Measurements from ENCODE around the gene CACNG1. TPM values are rescaled to one million over a fixed set of nuclear protein-coding genes. Genes with fewer than 3 reads are reported as not detected.

The CACNG1 gene, protein sequence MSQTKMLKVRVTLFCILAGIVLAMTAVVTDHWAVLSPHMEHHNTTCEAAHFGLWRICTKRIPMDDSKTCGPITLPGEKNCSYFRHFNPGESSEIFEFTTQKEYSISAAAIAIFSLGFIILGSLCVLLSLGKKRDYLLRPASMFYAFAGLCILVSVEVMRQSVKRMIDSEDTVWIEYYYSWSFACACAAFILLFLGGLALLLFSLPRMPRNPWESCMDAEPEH
- not detected in 2 replicates for total RNA-seq
- polyA plus RNA-seq: not detected in 2 replicates

DNA sequence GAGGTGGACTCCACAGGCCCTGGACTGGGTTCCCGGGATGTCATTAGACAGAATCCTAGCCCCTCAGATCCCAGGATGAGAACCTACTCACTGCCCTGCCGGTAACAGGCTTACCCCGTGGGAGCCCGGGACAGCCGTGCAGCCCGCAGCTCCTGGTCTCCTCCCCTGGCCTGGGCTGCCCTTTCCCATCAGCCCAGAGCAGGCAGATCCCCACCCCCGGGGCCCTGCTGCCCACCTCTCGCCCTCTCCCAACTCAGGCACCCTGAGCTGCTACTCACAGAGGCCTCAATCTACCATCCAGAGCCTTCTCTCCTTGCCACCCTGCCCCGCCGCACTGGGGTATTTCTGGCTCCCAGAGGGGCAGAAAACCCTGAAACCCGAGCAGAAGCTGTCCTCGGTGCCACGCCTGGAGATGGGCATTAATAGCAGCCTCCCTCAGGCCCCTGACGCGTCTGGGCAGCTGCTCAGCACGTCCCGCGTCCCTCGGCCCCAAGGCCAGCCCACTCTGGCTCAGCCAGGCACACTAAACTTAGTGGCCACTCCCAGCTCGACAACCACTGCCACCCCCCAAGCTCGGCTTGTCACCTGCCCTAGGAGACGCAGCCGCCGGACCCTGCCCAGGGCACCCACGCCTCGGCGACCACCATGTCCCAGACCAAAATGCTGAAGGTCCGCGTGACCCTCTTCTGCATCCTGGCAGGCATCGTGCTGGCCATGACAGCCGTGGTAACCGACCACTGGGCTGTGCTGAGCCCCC, at the start of gene CACNG1:
Gene CACNG1 (plus strand): TSS at position 539 of the 757 bp plus-strand sequence. CDS start 107 bp downstream, at position 646.
- WGBS (ENCODE audit: low lambda C conversion rate, missing lambda C conversion rate): 92% methylated on average over 30 of the region's 32 CpGs
- Histone ChIP-seq H3K27ac (no peak within 1 kb of the TSS), H3K27me3 (no peaks in the 10 kb centered on the region), H4K20me1 (ENCODE audit: insufficient read depth, poor library complexity, severe bottlenecking) (no peaks in the 10 kb centered on the region), H2AFZ (no peak within 1 kb of the TSS), H3K36me3 (replicated peaks; ENCODE audit: insufficient read depth, low read depth) (no peaks in the 10 kb centered on the region), H3K4me1 (ENCODE audit: insufficient read depth) (no peaks in the 10 kb centered on the region), H3K9me3 (ENCODE audit: low read depth) (peaks cover 9% of the 10 kb centered on the region), H3K4me2 (no peak within 1 kb of the TSS), H3K9me2 (replicated peaks; ENCODE audit: insufficient read depth) (no peaks in the 10 kb centered on the region), H3K4me3 (no peak within 1 kb of the TSS), H3K79me2 (no peaks in the 10 kb centered on the region)
- no peak for DNase-seq (ENCODE audit: low spot score)
- TF ChIP-seq EZH2phosphoT487 (IDR thresholded peaks at IDR 0.05; ENCODE audit: low read depth, severe bottlenecking, unreplicated experiment) (no peak), EZH2 (IDR thresholded peaks at IDR 0.05; ENCODE audit: borderline replicate concordance) (no peak)
- TF ChIP-seq, protein P1, sequence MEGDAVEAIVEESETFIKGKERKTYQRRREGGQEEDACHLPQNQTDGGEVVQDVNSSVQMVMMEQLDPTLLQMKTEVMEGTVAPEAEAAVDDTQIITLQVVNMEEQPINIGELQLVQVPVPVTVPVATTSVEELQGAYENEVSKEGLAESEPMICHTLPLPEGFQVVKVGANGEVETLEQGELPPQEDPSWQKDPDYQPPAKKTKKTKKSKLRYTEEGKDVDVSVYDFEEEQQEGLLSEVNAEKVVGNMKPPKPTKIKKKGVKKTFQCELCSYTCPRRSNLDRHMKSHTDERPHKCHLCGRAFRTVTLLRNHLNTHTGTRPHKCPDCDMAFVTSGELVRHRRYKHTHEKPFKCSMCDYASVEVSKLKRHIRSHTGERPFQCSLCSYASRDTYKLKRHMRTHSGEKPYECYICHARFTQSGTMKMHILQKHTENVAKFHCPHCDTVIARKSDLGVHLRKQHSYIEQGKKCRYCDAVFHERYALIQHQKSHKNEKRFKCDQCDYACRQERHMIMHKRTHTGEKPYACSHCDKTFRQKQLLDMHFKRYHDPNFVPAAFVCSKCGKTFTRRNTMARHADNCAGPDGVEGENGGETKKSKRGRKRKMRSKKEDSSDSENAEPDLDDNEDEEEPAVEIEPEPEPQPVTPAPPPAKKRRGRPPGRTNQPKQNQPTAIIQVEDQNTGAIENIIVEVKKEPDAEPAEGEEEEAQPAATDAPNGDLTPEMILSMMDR (IDR thresholded peaks at IDR 0.05; ENCODE audit: poor library complexity): no peak

DNA sequence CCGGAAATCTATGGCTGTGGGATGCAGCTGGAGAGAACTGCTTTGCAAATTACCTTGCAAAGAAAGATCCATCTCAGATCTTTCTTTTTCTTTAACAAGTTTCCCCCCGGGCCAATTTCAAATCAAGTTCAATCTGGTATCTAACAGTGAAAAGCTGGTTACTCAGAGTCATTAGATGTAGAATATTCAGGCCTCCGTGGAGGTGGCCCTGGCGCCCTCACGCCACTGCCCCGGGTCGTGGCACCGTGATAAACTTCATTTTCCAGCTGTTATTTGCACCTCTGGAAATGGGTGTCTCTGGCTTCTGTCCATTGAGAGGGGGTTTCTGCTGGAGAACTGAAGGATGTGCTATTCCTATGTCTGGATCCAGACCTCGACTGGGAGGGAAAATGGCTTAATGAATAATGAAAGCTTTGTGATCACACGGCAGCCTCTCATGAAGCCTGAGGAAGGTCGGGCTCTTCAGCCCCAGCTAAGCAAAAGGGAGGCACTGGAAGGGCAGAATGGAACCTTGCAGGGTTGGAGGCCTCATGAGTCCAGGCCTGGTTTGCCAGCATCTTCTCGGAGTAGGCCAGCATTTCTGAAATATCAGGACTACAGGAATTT, 49.3 kb upstream of the CACNG1 start:
- Histone ChIP-seq H4K20me1 (ENCODE audit: insufficient read depth, poor library complexity, severe bottlenecking) (no peaks in the 10 kb centered on the region), H3K27ac (no peak overlapping the region), H3K9me3 (ENCODE audit: low read depth) (no peaks in the 10 kb centered on the region), H3K4me2 (no peak overlapping the region), H3K36me3 (replicated peaks; ENCODE audit: insufficient read depth, low read depth) (no peaks in the 10 kb centered on the region), H2AFZ (no peak overlapping the region), H3K4me1 (ENCODE audit: insufficient read depth) (no peaks in the 10 kb centered on the region), H3K79me2 (no peaks in the 10 kb centered on the region), H3K4me3 (no peak overlapping the region), H3K27me3 (no peaks in the 10 kb centered on the region), H3K9me2 (replicated peaks; ENCODE audit: insufficient read depth) (no peaks in the 10 kb centered on the region)
- DNase-seq (ENCODE audit: low spot score): no peak
- WGBS (ENCODE audit: low lambda C conversion rate, missing lambda C conversion rate): 75% methylated on average over 11 of the region's 12 CpGs
- TF ChIP-seq EZH2 (IDR thresholded peaks at IDR 0.05; ENCODE audit: borderline replicate concordance): no peak
- TF ChIP-seq EZH2phosphoT487 (IDR thresholded peaks at IDR 0.05; ENCODE audit: low read depth, severe bottlenecking, unreplicated experiment): no peak
- TF ChIP-seq, protein P1 (IDR thresholded peaks at IDR 0.05; ENCODE audit: poor library complexity): no peak

DNA sequence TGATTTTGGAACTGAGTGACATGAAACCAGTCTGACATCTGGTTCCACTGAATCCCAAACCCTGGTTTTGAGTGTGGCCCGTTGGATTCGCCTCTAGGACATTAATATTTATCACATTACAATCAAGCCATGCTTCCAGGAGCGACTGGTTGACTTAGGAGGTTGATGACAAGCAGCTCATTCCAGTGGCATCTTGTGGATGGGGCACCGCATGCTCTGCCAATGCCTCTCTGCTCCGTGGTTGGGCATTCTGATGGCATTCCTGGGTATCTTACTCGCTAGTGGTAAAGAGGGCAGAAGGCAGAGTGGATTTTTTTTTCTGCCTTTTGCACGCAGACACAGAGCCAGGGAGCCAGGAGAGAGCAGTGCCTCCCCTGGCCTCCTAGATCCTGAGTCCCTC, 48.4 kb upstream of the CACNG1 start:
- whole genome bisulfite sequencing (ENCODE audit: low lambda C conversion rate, missing lambda C conversion rate): 91% methylated on average over 7 of the region's 7 CpGs
- Histone ChIP-seq H3K27ac (no peak overlapping the region), H4K20me1 (ENCODE audit: insufficient read depth, poor library complexity, severe bottlenecking) (no peaks in the 10 kb centered on the region), H3K4me2 (no peak overlapping the region), H3K9me3 (ENCODE audit: low read depth) (no peaks in the 10 kb centered on the region), H3K9me2 (replicated peaks; ENCODE audit: insufficient read depth) (no peaks in the 10 kb centered on the region), H3K27me3 (no peaks in the 10 kb centered on the region), H3K4me1 (ENCODE audit: insufficient read depth) (no peaks in the 10 kb centered on the region), H3K79me2 (no peaks in the 10 kb centered on the region), H3K36me3 (replicated peaks; ENCODE audit: insufficient read depth, low read depth) (no peaks in the 10 kb centered on the region), H3K4me3 (no peak overlapping the region), H2AFZ (no peak overlapping the region)
- DNase-seq (ENCODE audit: low spot score): no peak
- TF ChIP-seq, protein P1 (IDR thresholded peaks at IDR 0.05; ENCODE audit: poor library complexity): no peak

Measured in hepatocyte (in vitro differentiated cells).